ENCODE results near the gene PHIP. TPM values are rescaled to one million over a fixed set of nuclear protein-coding genes. Genes with fewer than 3 reads are reported as not detected.
"Not testable (repeated sequence)": the region's sequence is repeated elsewhere in the genome, so short reads cannot be mapped to it uniquely, and the experiment has no call there.

The PHIP gene
- total RNA-seq, 1 donor from 2014 or later: 12.4 TPM

DNA sequence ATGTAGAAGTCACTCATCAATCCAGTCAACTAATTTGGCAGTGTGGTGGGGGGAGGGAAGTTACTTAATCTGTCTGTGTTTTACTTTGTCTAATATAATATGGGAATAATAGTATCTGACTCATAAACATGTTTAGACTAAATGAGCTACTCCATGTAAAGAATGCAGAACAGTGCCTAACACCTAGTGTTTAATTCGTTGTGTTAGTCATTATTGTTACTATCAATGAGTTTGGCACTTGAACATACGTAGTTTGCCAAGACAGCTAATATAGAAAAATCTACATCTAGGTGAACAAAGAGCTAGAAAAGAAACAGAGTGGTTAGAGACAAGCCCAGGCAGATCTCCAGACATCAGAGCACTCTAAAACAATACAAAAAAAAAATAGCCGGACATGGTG is 161.6 kb downstream of the PHIP start:
- ATAC-seq: peak; percentile 99

DNA sequence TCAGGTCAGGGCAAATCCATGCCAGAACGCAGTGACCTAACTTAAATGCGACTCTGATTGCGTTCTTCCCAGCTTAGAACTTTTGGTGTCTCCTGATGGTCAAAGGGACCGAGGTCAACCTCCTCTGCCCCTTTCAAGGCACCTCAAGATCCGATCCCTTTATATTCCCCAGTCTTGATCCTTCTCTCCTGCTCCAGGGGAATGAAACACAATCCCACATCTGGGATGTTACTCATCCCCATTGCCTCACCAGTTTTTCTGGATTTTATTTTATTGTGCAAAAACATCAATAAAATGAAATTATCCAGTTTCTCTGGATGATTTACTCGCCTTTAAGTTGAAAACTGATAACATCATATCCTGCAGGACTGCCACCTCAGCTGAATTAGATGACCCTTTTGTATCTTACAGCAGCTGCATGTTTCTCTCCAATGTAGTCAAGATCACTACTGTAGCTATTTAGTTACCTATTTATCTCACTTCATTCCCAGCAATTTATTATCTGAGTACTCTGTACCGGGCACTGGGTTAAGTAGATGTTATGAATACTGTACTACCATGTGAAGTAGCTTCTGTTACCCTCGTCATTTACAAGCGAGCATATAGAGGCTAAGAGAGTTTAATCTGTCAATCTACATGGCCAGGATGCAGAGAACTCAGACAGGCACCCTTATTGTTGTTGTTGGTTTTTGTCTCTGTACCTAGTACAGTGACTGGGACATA is 166.7 kb downstream of the PHIP start:
- ATAC-seq: no peak

DNA sequence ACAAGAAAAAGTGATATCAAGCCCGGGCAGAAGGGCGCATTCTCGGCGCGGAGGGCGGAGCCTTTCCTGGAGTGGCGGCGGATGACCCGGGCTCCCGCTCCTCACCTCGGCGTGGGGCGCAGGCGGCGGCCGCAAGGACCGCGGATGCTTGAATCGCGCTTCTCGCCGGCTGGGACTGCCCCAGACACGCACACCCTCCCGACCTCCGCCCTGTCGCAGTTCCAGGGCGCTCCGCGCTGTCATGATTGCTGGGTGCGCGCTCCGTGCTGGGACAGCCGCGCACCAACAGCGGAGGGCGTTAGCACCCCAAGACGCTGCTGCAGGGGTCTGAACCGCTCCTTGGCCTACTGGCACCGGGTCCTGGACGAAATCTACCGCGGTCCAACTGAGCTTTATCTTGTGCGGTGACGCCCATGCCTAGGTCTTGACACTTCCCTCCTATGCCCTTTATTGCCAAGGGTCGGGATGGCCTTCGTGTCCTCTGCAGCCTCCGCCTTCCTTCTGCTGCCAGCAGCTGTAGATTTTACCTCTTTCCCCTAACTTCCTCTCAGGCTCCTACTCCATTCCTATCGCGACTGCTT is 167.4 kb downstream of the PHIP start:
- ATAC-seq: peak; percentile 62

DNA sequence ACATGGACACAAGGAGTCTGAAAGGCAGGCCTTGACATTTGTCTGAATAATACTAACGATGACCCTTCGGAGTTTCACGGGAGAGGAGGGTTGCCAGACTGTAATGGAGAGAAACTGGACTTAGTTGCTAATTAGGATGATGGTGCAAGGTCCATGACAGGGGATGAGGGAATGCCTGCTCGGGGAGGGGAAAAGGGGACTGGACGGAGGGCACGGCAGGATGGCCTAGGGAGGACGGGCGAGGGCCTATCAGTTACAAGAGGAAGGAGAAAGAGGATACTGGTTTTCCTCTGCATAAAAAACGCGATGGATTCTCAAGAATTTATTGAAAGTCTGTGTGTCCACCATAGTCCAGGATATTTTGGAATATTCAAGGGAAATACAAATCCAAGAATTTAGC is 168.0 kb downstream of the PHIP start:
- ATAC-seq: no peak

DNA sequence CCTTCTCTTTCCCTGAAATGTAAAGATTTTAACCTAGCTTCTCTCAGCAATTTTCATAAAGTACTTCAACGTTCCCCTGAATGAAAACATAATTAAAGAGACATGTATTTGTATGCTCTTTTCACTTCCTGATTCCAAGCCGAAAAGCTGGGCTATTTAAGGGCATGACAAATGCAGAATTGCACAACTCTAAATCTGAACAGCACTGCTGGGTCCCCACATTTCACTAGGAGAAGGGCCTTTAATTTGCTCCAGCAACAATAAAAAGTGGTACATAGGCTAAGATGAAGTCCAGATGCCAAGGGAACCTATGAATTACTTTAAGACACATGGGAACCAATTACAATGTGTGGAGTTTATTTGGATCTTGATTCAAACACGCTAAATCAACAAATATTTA is 168.7 kb downstream of the PHIP start:
- ATAC-seq: peak; percentile 65

DNA sequence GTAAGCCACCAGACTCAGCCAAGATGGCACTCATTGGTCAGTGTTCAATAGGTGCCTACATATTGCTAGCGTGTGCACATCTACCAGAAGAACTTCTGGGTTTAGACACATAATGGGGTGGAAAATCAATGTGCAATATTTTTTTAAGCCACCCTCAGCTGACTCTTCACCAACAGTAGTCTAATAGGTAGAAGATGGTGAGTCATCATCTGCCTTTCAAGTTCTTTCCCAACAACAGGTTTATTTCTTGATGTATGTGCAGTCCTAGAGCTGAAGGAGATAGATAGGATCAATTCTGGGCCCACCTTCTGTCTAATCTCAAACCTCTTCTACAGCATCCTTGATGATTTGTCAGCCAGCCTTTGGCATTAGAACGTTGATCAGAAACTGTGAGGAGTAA is 169.4 kb downstream of the PHIP start:
- peak; percentile 79 for ATAC-seq

DNA sequence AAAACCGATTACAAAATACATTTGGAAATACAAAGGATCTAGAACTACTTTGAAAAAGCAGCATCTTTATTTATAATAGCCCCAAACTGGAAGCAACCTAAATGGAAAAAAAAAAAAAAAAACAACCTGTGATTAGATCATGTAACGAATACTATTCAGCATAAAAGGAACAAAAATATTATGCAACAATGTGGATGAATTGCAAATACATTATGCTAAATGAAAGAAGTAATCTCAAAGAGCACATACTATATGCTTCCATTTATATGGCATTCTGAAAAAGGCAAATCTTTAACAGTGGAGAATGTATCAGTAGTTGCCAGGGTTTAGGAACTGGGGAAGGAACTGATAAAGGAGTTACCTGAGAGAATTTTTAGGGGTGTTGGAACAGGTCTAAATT is 181.8 kb downstream of the PHIP start:
- ATAC-seq: no peak

DNA sequence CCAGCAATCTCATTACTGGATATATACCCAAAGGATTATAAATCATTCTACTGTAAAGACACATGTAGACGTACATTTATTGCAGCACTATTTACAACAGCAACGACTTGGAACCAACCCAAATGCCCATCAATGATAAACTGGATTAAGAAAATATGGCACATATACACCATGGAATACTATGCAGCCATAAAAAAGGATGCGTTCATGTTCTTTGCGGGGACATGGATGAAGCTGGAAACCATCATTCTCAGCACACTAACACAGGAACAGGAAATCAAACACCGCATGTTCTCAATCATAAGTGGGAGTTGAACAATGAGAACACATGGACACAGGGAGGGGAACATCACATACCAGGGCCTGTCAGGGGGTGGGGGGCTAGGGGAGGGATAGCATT is 188.2 kb downstream of the PHIP start:
- not testable (repeated sequence) for ATAC-seq

Other genes with a start within 250 kb of the PHIP start
- 2.7 TPM for gene IRAK1BP1, start 210.7 kb downstream of the PHIP start, total RNA-seq
- 37.2 TPM for gene HMGN3, start 156.4 kb upstream of the PHIP start, total RNA-seq